Astrocyte (in vitro differentiated cells and primary cell): Measurements from ENCODE around the gene DYNC1LI1. TPM values are rescaled to one million over a fixed set of nuclear protein-coding genes. Genes with fewer than 3 reads are reported as not detected.

Experiments
- DNase-seq: peaks from one replicate; pipeline ENCODE4 v3.0.0-alpha.2; 2010; ENCODE audit warnings: low read depth
- FAIRE-seq: peaks from 2 replicates; lab custom pipeline; 2011; peaks lifted over from hg19 to GRCh38; lab: Jason Lieb, UNC
- H2AFZ ChIP-seq: 2 replicates; pipeline ENCODE4 v1.6.0; 2012; ENCODE audit warnings: low read depth, low read length, inconsistent platforms
- H3K27ac ChIP-seq: 2 replicates; pipeline ENCODE4 v1.5.1; 2011; ENCODE audit warnings: low read depth, low read length, inconsistent platforms
- H3K27me3 ChIP-seq: 2 replicates; pipeline ENCODE4 v1.6.0; 2011; ENCODE audit warnings: low read length, inconsistent platforms; ENCODE audit not compliant: insufficient read depth
- H3K36me3 ChIP-seq: 2 replicates; pipeline ENCODE4 v1.5.1; 2011; ENCODE audit warnings: low read length, inconsistent platforms; ENCODE audit not compliant: insufficient read depth
- H3K4me1 ChIP-seq: 2 replicates; pipeline ENCODE4 v1.5.1; 2011; ENCODE audit warnings: low read length, inconsistent platforms; ENCODE audit not compliant: insufficient read depth
- H3K4me2 ChIP-seq: 2 replicates; pipeline ENCODE4 v1.6.0; 2012; ENCODE audit warnings: low read length, inconsistent platforms
- H3K4me3 ChIP-seq: 2 replicates; pipeline ENCODE4 v1.5.1; 2011; ENCODE audit warnings: low read depth, mild to moderate bottlenecking, low read length, inconsistent platforms; ENCODE audit not compliant: insufficient read depth
- H3K79me2 ChIP-seq: 2 replicates; pipeline ENCODE4 v1.6.0; 2012; ENCODE audit warnings: mild to moderate bottlenecking, low read length, inconsistent platforms; ENCODE audit not compliant: insufficient read depth
- H3K9ac ChIP-seq: 2 replicates; pipeline ENCODE4 v1.6.0; 2012; ENCODE audit warnings: mild to moderate bottlenecking, low read length, inconsistent platforms
- H3K9me3 ChIP-seq: 2 replicates; pipeline ENCODE4 v1.5.1; 2012; ENCODE audit warnings: low read depth, mild to moderate bottlenecking, low read length, inconsistent platforms; ENCODE audit not compliant: insufficient read depth
- H4K20me1 ChIP-seq: 2 replicates; pipeline ENCODE4 v1.6.0; 2012; ENCODE audit warnings: low read length, inconsistent platforms; ENCODE audit not compliant: insufficient read depth
- H3K27ac Mint-ChIP-seq: one replicate; pipeline ENCODE4 v1.8.0; 2021; ENCODE audit warnings: mild to moderate bottlenecking, mixed read lengths; ENCODE audit not compliant: unreplicated experiment
- H3K27me3 Mint-ChIP-seq: one replicate; pipeline ENCODE4 v1.8.0; 2021; ENCODE audit warnings: low read depth, mixed read lengths; ENCODE audit not compliant: unreplicated experiment
- H3K36me3 Mint-ChIP-seq: one replicate; pipeline ENCODE4 v1.8.0; 2021; ENCODE audit warnings: low read depth, mixed read lengths; ENCODE audit not compliant: unreplicated experiment
- H3K4me1 Mint-ChIP-seq: one replicate; pipeline ENCODE4 v1.8.0; 2021; ENCODE audit warnings: low read depth, mixed read lengths; ENCODE audit not compliant: unreplicated experiment
- H3K4me3 Mint-ChIP-seq: one replicate; pipeline ENCODE4 v1.8.0; 2021; ENCODE audit warnings: mild to moderate bottlenecking, moderate library complexity, mixed read lengths; ENCODE audit not compliant: unreplicated experiment
- H3K9me3 Mint-ChIP-seq: one replicate; pipeline ENCODE4 v1.8.0; 2021; ENCODE audit warnings: mild to moderate bottlenecking, mixed read lengths; ENCODE audit not compliant: unreplicated experiment
- CTCF ChIP-seq: IDR thresholded peaks from 2 replicates; pipeline ENCODE4 v1.5.1; 2011; ENCODE audit warnings: low read depth, mild to moderate bottlenecking, inconsistent platforms, low read length, moderate library complexity; ENCODE audit not compliant: insufficient read depth
- EZH2 ChIP-seq: IDR thresholded peaks from 2 replicates; pipeline ENCODE4 v1.6.1; 2012; ENCODE audit warnings: mild to moderate bottlenecking, low read length, inconsistent platforms; ENCODE audit not compliant: insufficient read depth
- total RNA-seq: library from RNA; stranded (reverse); gene quantifications from 2 replicates; pipeline ENCODE4 v1.2.1, GENCODE V29; 2021

DYNC1LI1 gene
- total RNA-seq, 1 donor from 2014 or later: 43.0 TPM

GRCh38 chr3:32606277-32606676, 35.6 kb upstream of the DYNC1LI1 start:
- H3K79me2 ChIP-seq: no peaks in the 10 kb centered on the region
- FAIRE-seq: no peak
- no peaks in the 10 kb centered on the region for H3K36me3 ChIP-seq
- no peaks in the 10 kb centered on the region for H3K9me3 ChIP-seq
- peaks cover 20% of the 10 kb centered on the region for H3K27me3 Mint-ChIP-seq
- H3K27ac ChIP-seq: no peak overlapping the region
- peaks cover 8% of the 10 kb centered on the region for H3K27me3 ChIP-seq
- no peak overlapping the region for H2AFZ ChIP-seq
- no peak overlapping the region for H3K9ac ChIP-seq
- no peak overlapping the region for H3K27ac Mint-ChIP-seq
- H3K4me3 ChIP-seq: no peak overlapping the region
- H3K4me1 ChIP-seq: no peaks in the 10 kb centered on the region
- H3K36me3 Mint-ChIP-seq: no peaks in the 10 kb centered on the region
- no peak for DNase-seq
- no peak overlapping the region for H3K4me2 ChIP-seq
- no peak for TF ChIP-seq CTCF
- no peak for TF ChIP-seq EZH2
- H3K9me3 Mint-ChIP-seq: peaks cover 5% of the 10 kb centered on the region
- H3K4me3 Mint-ChIP-seq: no peak overlapping the region
- no peaks in the 10 kb centered on the region for H4K20me1 ChIP-seq
- no peaks in the 10 kb centered on the region for H3K4me1 Mint-ChIP-seq

DNA sequence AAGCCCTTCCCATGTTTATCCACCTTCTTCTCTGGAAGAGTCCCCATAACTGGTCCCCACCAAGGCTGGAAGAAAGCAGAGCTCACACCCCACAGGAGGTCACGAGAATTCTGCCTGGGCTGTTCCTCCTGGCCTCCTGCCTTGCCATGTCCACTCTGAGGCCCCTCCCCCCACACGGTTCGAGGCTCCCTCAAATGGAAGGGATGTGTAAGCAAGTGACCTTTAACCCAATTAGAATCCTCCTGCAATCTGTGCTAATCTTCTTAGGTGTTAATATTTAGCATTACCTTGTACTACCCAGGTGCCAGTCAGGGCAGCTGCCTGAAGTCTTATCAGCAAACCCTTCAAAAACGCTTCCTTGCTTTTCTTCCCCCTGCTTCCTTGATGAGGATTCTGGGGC, 32.4 kb upstream of the DYNC1LI1 start:
- Mint-ChIP-seq H3K9me3 (peaks cover 4% of the 10 kb centered on the region), H3K4me3 (no peak overlapping the region), H3K4me1 (no peaks in the 10 kb centered on the region), H3K27ac (no peak overlapping the region), H3K36me3 (no peaks in the 10 kb centered on the region), H3K27me3 (peaks cover 8% of the 10 kb centered on the region)
- no peaks in the 10 kb centered on the region for H4K20me1 ChIP-seq
- H3K27ac ChIP-seq: no peak overlapping the region
- TF ChIP-seq EZH2 (no peak), CTCF (no peak)
- no peak overlapping the region for H3K9ac ChIP-seq
- no peaks in the 10 kb centered on the region for H3K36me3 ChIP-seq
- no peaks in the 10 kb centered on the region for H3K4me1 ChIP-seq
- DNase-seq (no peak), FAIRE-seq (no peak)
- no peak overlapping the region for H2AFZ ChIP-seq
- H3K79me2 ChIP-seq: no peaks in the 10 kb centered on the region
- no peaks in the 10 kb centered on the region for H3K9me3 ChIP-seq
- H3K4me2 ChIP-seq: no peak overlapping the region
- H3K27me3 ChIP-seq: peaks cover 10% of the 10 kb centered on the region
- H3K4me3 ChIP-seq: no peak overlapping the region

GRCh38 chr3:32602206-32602605, 31.5 kb upstream of the DYNC1LI1 start:
- peaks cover 11% of the 10 kb centered on the region for H3K27me3 Mint-ChIP-seq
- TF ChIP-seq CTCF (no peak), EZH2 (no peak)

More at GRCh38 chr3:32602206-32602605, 31.5 kb upstream of the DYNC1LI1 start:
- Mint-ChIP-seq H3K4me1 (no peaks in the 10 kb centered on the region), H3K36me3 (no peaks in the 10 kb centered on the region), H3K4me3 (no peak overlapping the region), H3K27ac (no peak overlapping the region), H3K9me3 (peaks cover 4% of the 10 kb centered on the region)
- Histone ChIP-seq H4K20me1 (no peaks in the 10 kb centered on the region), H3K9me3 (no peaks in the 10 kb centered on the region), H3K79me2 (no peaks in the 10 kb centered on the region), H3K27me3 (peaks cover 10% of the 10 kb centered on the region), H3K27ac (no peak overlapping the region), H3K9ac (no peak overlapping the region), H3K4me1 (no peaks in the 10 kb centered on the region), H3K36me3 (no peaks in the 10 kb centered on the region), H3K4me2 (no peak overlapping the region), H2AFZ (no peak overlapping the region), H3K4me3 (no peak overlapping the region)
- FAIRE-seq (no peak), DNase-seq (no peak)
